Type B pancreatic cell (in vitro differentiated cells): ENCODE measurements around the gene KIAA1671. TPM values are rescaled to one million over a fixed set of nuclear protein-coding genes. Genes with fewer than 3 reads are reported as not detected.

ENCODE experiments used
- DNase-seq: peaks from one replicate; pipeline ENCODE4 v3.0.0; 2021; ENCODE audit warnings: mixed read lengths; ENCODE audit not compliant: unreplicated experiment; ENCODE audit errors: extremely low spot score
- H3K27ac Mint-ChIP-seq: 2 replicates; pipeline ENCODE4 v1.8.0; 2021; ENCODE audit warnings: mild to moderate bottlenecking, mixed read lengths
- H3K27me3 Mint-ChIP-seq: 2 replicates; pipeline ENCODE4 v1.8.0; 2021; ENCODE audit warnings: mixed read lengths
- H3K36me3 Mint-ChIP-seq: 2 replicates; pipeline ENCODE4 v1.8.0; 2021; ENCODE audit warnings: mixed read lengths
- H3K4me1 Mint-ChIP-seq: one replicate; pipeline ENCODE4 v1.8.0; 2021; ENCODE audit warnings: mixed read lengths; ENCODE audit not compliant: unreplicated experiment
- H3K4me3 Mint-ChIP-seq: 2 replicates; pipeline ENCODE4 v1.8.0; 2021; ENCODE audit warnings: mild to moderate bottlenecking, mixed read lengths
- H3K9me3 Mint-ChIP-seq: 2 replicates; pipeline ENCODE4 v1.8.0; 2021; ENCODE audit warnings: mixed read lengths
- CTCF ChIP-seq: fragments of 200-600 bp; sonication (generic); conservative IDR thresholded peaks from 2 replicates; pipeline ENCODE4 v1.5.0; 2021; ENCODE audit warnings: antibody characterized with exemption, mild to moderate bottlenecking
- total RNA-seq: library from RNA; stranded (reverse); gene quantifications from 2 replicates; pipeline ENCODE4 v1.2.1, GENCODE V29; 2021; ENCODE audit warnings: low replicate concordance

The KIAA1671 gene
- total RNA-seq, 1 donor from 2014 or later = 22.9 TPM

GRCh38 chr22:25101986-25102385 lies 149.5 kb downstream of the KIAA1671 start:
- TF ChIP-seq CTCF = no peak
- Mint-ChIP-seq H3K9me3 (no peaks in the 10 kb centered on the region), H3K4me3 (no peak overlapping the region), H3K27me3 (no peaks in the 10 kb centered on the region), H3K36me3 (no peaks in the 10 kb centered on the region), H3K4me1 (peaks cover 14% of the 10 kb centered on the region), H3K27ac (no peak overlapping the region)
- no peak for DNase-seq

DNA sequence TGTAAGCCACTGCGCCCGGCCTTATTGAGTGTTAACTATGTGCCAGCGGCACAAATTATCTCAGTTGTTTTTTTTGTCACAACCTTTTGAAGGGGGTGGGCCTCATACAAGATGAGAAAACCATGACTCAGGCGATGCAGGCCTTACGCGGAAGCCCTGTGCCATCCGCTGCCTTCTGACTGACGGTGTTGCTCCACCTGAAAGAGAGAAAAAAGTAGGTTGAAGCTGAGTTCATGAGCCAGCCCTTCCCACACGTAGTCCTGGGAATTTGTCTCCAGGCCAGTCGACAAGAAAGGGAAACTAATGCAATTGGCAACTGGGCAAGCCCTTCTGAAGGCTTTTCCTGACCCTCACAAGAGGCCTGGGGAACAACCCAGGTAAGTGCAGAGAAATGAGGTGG lies 150.2 kb downstream of the KIAA1671 start:
- Mint-ChIP-seq H3K27me3 (no peaks in the 10 kb centered on the region), H3K36me3 (no peaks in the 10 kb centered on the region), H3K4me3 (no peak overlapping the region), H3K9me3 (no peaks in the 10 kb centered on the region), H3K27ac (no peak overlapping the region), H3K4me1 (peaks cover 14% of the 10 kb centered on the region)
- no peak for TF ChIP-seq CTCF
- DNase-seq = no peak

- TF ChIP-seq CTCF = no peak
Measured at GRCh38 chr22:25104367-25104766, 151.9 kb downstream of the KIAA1671 start.

DNA sequence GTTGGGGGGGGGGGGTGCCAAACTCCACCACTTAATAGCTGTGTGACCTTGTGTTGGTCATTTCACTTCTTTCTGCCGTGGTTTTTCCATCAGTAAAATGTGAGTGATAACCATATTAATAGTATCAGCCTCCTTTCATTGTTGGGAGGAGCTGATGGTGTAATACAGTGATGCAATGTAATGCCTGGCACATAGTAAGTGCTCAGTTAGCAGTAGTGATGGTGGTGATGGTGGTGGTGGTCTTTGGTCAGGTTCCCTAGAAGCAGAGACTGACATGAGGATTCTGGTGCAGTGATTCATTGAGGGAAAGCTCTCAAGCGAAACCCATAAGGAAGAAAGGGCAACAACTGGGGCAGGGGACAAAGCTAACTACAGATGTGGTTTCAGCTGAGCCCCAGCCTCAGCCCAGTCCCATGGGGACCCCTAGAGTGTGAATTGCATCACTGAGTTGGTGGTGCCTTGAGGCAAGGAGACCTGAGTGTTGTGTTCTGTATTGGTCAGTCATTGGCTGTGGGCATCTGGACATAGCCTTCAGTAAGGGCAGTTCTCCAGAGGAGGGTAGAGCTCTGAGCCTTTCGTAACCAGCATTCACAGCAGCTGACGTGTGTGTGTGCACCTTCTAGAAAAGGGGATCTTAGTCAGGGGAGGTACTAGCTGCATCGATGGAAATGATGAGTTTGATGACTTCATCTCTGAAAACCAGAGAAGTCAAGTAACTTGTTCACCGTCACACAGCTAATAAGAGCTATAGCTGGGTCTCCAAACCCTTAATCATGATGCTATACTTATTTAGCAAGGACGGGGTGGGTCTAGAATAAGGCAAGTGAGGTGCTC lies 153.5 kb downstream of the KIAA1671 start:
- TF ChIP-seq CTCF = no peak
- no peaks in the 10 kb centered on the region for H3K36me3 Mint-ChIP-seq
- no peak overlapping the region for H3K27ac Mint-ChIP-seq
- DNase-seq = no peak
- no peak overlapping the region for H3K4me3 Mint-ChIP-seq
- peaks cover 19% of the 10 kb centered on the region for H3K4me1 Mint-ChIP-seq
- no peaks in the 10 kb centered on the region for H3K9me3 Mint-ChIP-seq
- H3K27me3 Mint-ChIP-seq = no peaks in the 10 kb centered on the region

More at GRCh38 chr22:25104367-25104766, 151.9 kb downstream of the KIAA1671 start:
- H3K27me3 Mint-ChIP-seq = no peaks in the 10 kb centered on the region
- H3K27ac Mint-ChIP-seq = no peak overlapping the region
- no peaks in the 10 kb centered on the region for H3K36me3 Mint-ChIP-seq
- H3K9me3 Mint-ChIP-seq = no peaks in the 10 kb centered on the region
- H3K4me3 Mint-ChIP-seq = no peak overlapping the region
- DNase-seq = no peak
- peaks cover 14% of the 10 kb centered on the region for H3K4me1 Mint-ChIP-seq

GRCh38 chr22:25109878-25110595 lies 157.5 kb downstream of the KIAA1671 start:
- peaks cover 37% of the 10 kb centered on the region for H3K4me1 Mint-ChIP-seq
- TF ChIP-seq CTCF = no peak
- no peaks in the 10 kb centered on the region for H3K27me3 Mint-ChIP-seq
- DNase-seq = no peak
- no peaks in the 10 kb centered on the region for H3K36me3 Mint-ChIP-seq
- peak overlapping the region; percentile 87 for H3K27ac Mint-ChIP-seq
- H3K4me3 Mint-ChIP-seq = peak overlapping the region; percentile 93
- H3K9me3 Mint-ChIP-seq = no peaks in the 10 kb centered on the region
